Measurements from ENCODE around the gene CHAC2. TPM values are rescaled to one million over a fixed set of nuclear protein-coding genes. Genes with fewer than 3 reads are reported as not detected.

CHAC2 gene
- total and polyA plus RNA-seq, 2 of the 13 experiments (the other 11 are each of a cell fraction or from before 2014, with no cell fraction given), result 1.7 to 10.7 TPM

- TF ChIP-seq HES4 (CRISPR knock-in tag; IDR thresholded peaks at IDR 0.05; ENCODE audit: borderline replicate concordance) (peak; percentile 69; the same call in 1 of the 2 replicates), TCF7L2 (IDR thresholded peaks at IDR 0.05; ENCODE audit: low read depth, low read length) (no peak), SIX1 (CRISPR knock-in tag; IDR thresholded peaks at IDR 0.05; ENCODE audit: borderline replicate concordance) (0 out of 2 replicates have a peak, but pooled peaks have one; percentile 7), ZNF570 (CRISPR knock-in tag; IDR thresholded peaks at IDR 0.05; ENCODE audit: borderline replicate concordance) (no peak), NR2C2 (CRISPR knock-in tag; IDR thresholded peaks at IDR 0.05; ENCODE audit: borderline replicate concordance) (peak; percentile 90), SSRP1 (CRISPR knock-in tag; IDR thresholded peaks at IDR 0.05) (no peak), ZNF124 (CRISPR knock-in tag; IDR thresholded peaks at IDR 0.05) (0 out of 2 replicates have a peak, but pooled peaks have one; percentile 22), ZNF547 (CRISPR knock-in tag; IDR thresholded peaks at IDR 0.05) (no peak; the same call in 1 of the 2 replicates), PHF8 (CRISPR knock-in tag; IDR thresholded peaks at IDR 0.05) (peak; percentile 69), ZFY (CRISPR knock-in tag; IDR thresholded peaks at IDR 0.05) (peak; percentile 56), FOXA1 (IDR thresholded peaks at IDR 0.05) (no peak), FOXA1 (CRISPR knock-in tag; IDR thresholded peaks at IDR 0.05) (no peak), ZNF891 (CRISPR knock-in tag; IDR thresholded peaks at IDR 0.05) (0 out of 2 replicates have a peak, but pooled peaks have one; percentile 70), ZNF430 (CRISPR knock-in tag; IDR thresholded peaks at IDR 0.05) (peak; percentile 92; the same call in 1 of the 2 replicates), IKZF4 (CRISPR knock-in tag; IDR thresholded peaks at IDR 0.05; ENCODE audit: borderline replicate concordance, low read depth, not compliant biosample characterization) (peak; percentile 28), FOXK1 (CRISPR knock-in tag; IDR thresholded peaks at IDR 0.05; ENCODE audit: borderline replicate concordance, low read depth) (peak; percentile 43; the same call in 1 of the 2 replicates), ZMYM4 (CRISPR knock-in tag; IDR thresholded peaks at IDR 0.05) (peak; percentile 69), BHLHE40 (IDR thresholded peaks at IDR 0.05; ENCODE audit: low read length) (no peak), ETV5 (CRISPR knock-in tag; IDR thresholded peaks at IDR 0.05; ENCODE audit: borderline replicate concordance) (no peak; the same call in 1 of the 2 replicates), KDM5B (CRISPR knock-in tag; IDR thresholded peaks at IDR 0.05; ENCODE audit: borderline replicate concordance) (peak; percentile 85; the same call in 1 of the 2 replicates), ZNF614 (CRISPR knock-in tag; IDR thresholded peaks at IDR 0.05; ENCODE audit: borderline replicate concordance) (no peak), CCDC6 (CRISPR knock-in tag; IDR thresholded peaks at IDR 0.05) (peak; percentile 31; the same call in 1 of the 2 replicates), SNAPC2 (CRISPR knock-in tag; IDR thresholded peaks at IDR 0.05) (peak; percentile 97), NKX3-1 (CRISPR knock-in tag; IDR thresholded peaks at IDR 0.05) (peak; percentile 21; the same call in 1 of the 2 replicates), ZNF275 (CRISPR knock-in tag; IDR thresholded peaks at IDR 0.05; ENCODE audit: borderline replicate concordance) (0 out of 2 replicates have a peak, but pooled peaks have one; percentile 54), NFIB (CRISPR knock-in tag; IDR thresholded peaks at IDR 0.05; ENCODE audit: borderline replicate concordance) (no peak)
- TF ChIP-seq, protein P1, sequence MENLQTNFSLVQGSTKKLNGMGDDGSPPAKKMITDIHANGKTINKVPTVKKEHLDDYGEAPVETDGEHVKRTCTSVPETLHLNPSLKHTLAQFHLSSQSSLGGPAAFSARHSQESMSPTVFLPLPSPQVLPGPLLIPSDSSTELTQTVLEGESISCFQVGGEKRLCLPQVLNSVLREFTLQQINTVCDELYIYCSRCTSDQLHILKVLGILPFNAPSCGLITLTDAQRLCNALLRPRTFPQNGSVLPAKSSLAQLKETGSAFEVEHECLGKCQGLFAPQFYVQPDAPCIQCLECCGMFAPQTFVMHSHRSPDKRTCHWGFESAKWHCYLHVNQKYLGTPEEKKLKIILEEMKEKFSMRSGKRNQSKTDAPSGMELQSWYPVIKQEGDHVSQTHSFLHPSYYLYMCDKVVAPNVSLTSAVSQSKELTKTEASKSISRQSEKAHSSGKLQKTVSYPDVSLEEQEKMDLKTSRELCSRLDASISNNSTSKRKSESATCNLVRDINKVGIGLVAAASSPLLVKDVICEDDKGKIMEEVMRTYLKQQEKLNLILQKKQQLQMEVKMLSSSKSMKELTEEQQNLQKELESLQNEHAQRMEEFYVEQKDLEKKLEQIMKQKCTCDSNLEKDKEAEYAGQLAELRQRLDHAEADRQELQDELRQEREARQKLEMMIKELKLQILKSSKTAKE (CRISPR knock-in tag; IDR thresholded peaks at IDR 0.05; ENCODE audit: borderline replicate concordance), result no peak
These were observed at the start of gene CHAC2 (continued) for GRCh38 chr2:53767405-53768241.
